Heart right ventricle (tissue), 16 donors: ENCODE results near the gene HOXA13. TPM values are rescaled to one million over a fixed set of nuclear protein-coding genes. Genes with fewer than 3 reads are reported as not detected.
A peak's percentile ranks its signal among the peaks of the same experiment; 100 is the strongest.

Experiments used
- ATAC-seq, 8 donors: fragments of 200-7000 bp; cut with Tn5 transposase; one replicate each; pipeline ENCODE4 v1.9.1; 2020; ENCODE audit warnings: mild to moderate bottlenecking in 8 of 8, moderate library complexity in 8 of 8, moderate number of reproducible peaks in 1 of 8
- DNase-seq, 2 donors: peaks; one replicate each; pipeline ENCODE4 v3.0.0-alpha.2; 2020
- H3K27ac ChIP-seq, 10 donors: fragments of 200-600 bp; sonication (generic) in 2 of 10; one replicate each; pipeline versions ENCODE4 v1.5.0 to v1.8.0; 2020 to 2022; ENCODE audit warnings: mild to moderate bottlenecking in 3 of 10
- H3K27me3 ChIP-seq, 7 donors: fragments of 200-600 bp; one replicate each; pipeline ENCODE4 v1.8.0; 2021 to 2022; ENCODE audit warnings: mild to moderate bottlenecking in 2 of 7
- H3K36me3 ChIP-seq, 9 donors: fragments of 200-600 bp; sonication (generic) in 1 of 9; one replicate each; pipeline versions ENCODE4 v1.5.0 to v1.8.0; 2020 to 2022; ENCODE audit warnings: mild to moderate bottlenecking in 2 of 9
- H3K4me1 ChIP-seq, 9 donors: fragments of 200-600 bp; sonication (generic) in 1 of 9; one replicate each; pipeline versions ENCODE4 v1.5.0 to v1.8.0; 2020 to 2022; ENCODE audit warnings: mild to moderate bottlenecking in 4 of 9
- H3K4me3 ChIP-seq, 10 donors: fragments of 200-600 bp; sonication (generic) in 2 of 10; one replicate each; pipeline versions ENCODE4 v1.5.0 to v1.8.0; 2020 to 2022; ENCODE audit warnings: mild to moderate bottlenecking in 7 of 10, moderate library complexity in 2 of 10
- H3K9me3 ChIP-seq, 11 donors: fragments of 200-600 bp in 10 of 11; sonication (generic) in 2 of 11; one replicate each; pipeline versions ENCODE4 v1.5.0 to v1.8.0; 2013 to 2022; ENCODE audit warnings: mild to moderate bottlenecking in 2 of 11, control low read depth in 1 of 11, moderate library complexity in 1 of 11
- CTCF ChIP-seq, 9 donors: fragments of 200-600 bp; sonication (generic) in 2 of 9; IDR thresholded peaks; one replicate each; pipeline versions ENCODE4 v1.5.0 to v1.8.0; 2021 to 2022; ENCODE audit warnings: antibody characterized with exemption in 9 of 9, mild to moderate bottlenecking in 5 of 9, moderate library complexity in 1 of 9
- WGBS, 2 donors: extraction: QIAGEN DNeasy Blood & Tissue Kit; methylation state at CpG; one replicate each; pipeline ENCODE4 v1.1.7; 2013; ENCODE audit warnings: inconsistent platforms in 1 of 2; 5-methylcytosine and 5-hydroxymethylcytosine counted together
- intact Hi-C, 10 donors: fragments of 100-400 bp; cut with DNase I; formaldehyde crosslinking; loops; one replicate each; pipeline versions ENCODE4 v1.11.1 to v1.14.2; 2022
- polyA plus RNA-seq, 2 donors: library from polyadenylated mRNA; stranded (reverse); fragments of 200-250 nt; gene quantifications; one replicate each; pipeline ENCODE4 v1.2.3, GENCODE V29; 2013
- total RNA-seq, 10 donors: library from RNA; stranded (reverse); fragmentation: NEBNext Ultra II Directional in 3 of 10; extraction: Animal tissue kit (Norgen Biotek cat#: 25700) in 3 of 10; gene quantifications; one replicate each; pipeline versions ENCODE4 v1.2.1 to v1.2.4, GENCODE V29; 2021 to 2023
- donor health status: Arrhythmogenic right ventricular cardiomyopathy.
- donor health status: ischemic (EF 13 %, LVEDD 7.1; RV severe dilation, severe dysfunction).
- donor health status: healthy with polysubstance abuse.
- donor health status: DM: no; HTN: yes; CAD: no.
- donor health status: DM: no; HTN: no; CAD: no.
- donor health status: ischemic (EF 25% LVEDD 6.9; RV normal size, moderate dysfunction).
- donor health status: ischemic (EF 25% LVEDD 5.7; RV mildly dilated, moderate dysfunction).
- donor health status: healthy.
- donor health status: DM: yes; HTN: yes; CAD: no.
- donor health status: Ischemic cardiomyopathy.
- donor health status: ischemic (EF 35%, LVEDD 5.7; RV mildly dilated, moderate dysfunction).
- donor health status: nonischemic (EF 11% LVEDD 7.7; RV severe dilation, severe dysfunction).
- donor health status: DM: yes; HTN: yes; CAD: no.
- donor health status: PGD.
- donor health status: ischemic (EF 29% LVEDD 5.4; RV normal size, mild dysfunction).
- donor health status: nonischemic (EF 23%, LVEDD 6.1; RV moderate dilation, normal function).

Gene HOXA13
- total and polyA plus RNA-seq, 12 donors, result not detected

GRCh38 chr7:27209933-27210440 is 10.1 kb upstream of the HOXA13 start:
- 40 to 41% methylated on average over 11 of the region's 11 CpGs for WGBS, 2 donors
- H3K27ac ChIP-seq, result no peak overlapping the region
- no peak overlapping the region for H3K4me3 ChIP-seq
- H3K36me3 ChIP-seq, result no peaks in the 10 kb centered on the region
- TF ChIP-seq CTCF (IDR thresholded peaks at IDR 0.05), result no peak
- no peak for DNase-seq
- H3K4me1 ChIP-seq, result peaks cover 3 to 33% (median 22%) of the 10 kb centered on the region in 9 donors
- ATAC-seq, result peak in 1 of 8 donors; percentile 6
- H3K9me3 ChIP-seq, result no peaks in the 10 kb centered on the region
- intact Hi-C loops, result loop anchor here in 9 of 10 donors (2.0 to 10.0 kb wide), 12 partner anchors 362 to 885 kb away; no protein-coding TSS in a partner anchor
- H3K27me3 ChIP-seq, result peaks cover 29 to 100% (median 99%) of the 10 kb centered on the region in 7 donors

- Histone ChIP-seq H3K9me3 (no peaks in the 10 kb centered on the region), H3K36me3 (no peaks in the 10 kb centered on the region), H3K27me3 (peaks cover 38 to 100% (median 99%) of the 10 kb centered on the region in 7 donors), H3K27ac (no peak overlapping the region), H3K4me1 (peaks cover 3 to 36% (median 25%) of the 10 kb centered on the region in 9 donors), H3K4me3 (no peak overlapping the region)
- DNase-seq (no peak), ATAC-seq (no peak)
- 70 to 77% methylated on average over 4 of the region's 4 CpGs for WGBS, 2 donors
- intact Hi-C loops, result loop anchor here in 7 of 10 donors (5.0 to 10.0 kb wide), 7 partner anchors 376 to 886 kb away; no protein-coding TSS in a partner anchor
- TF ChIP-seq CTCF (IDR thresholded peaks at IDR 0.05), result no peak
Measured at GRCh38 chr7:27208998-27209397, 9.1 kb upstream of the HOXA13 start.

- ATAC-seq (no peak), DNase-seq (no peak)
- TF ChIP-seq CTCF (IDR thresholded peaks at IDR 0.05), result no peak
- H3K9me3 ChIP-seq, result no peaks in the 10 kb centered on the region
- H3K36me3 ChIP-seq, result no peaks in the 10 kb centered on the region
- intact Hi-C loops, result loop anchor here in 7 of 10 donors (5.0 to 10.0 kb wide), 7 partner anchors 377 to 887 kb away; no protein-coding TSS in a partner anchor
- no peak overlapping the region for H3K27ac ChIP-seq
- peaks cover 0 to 26% (median 16%) of the 10 kb centered on the region in 9 donors for H3K4me1 ChIP-seq
- 39 to 42% methylated on average over 7 of the region's 7 CpGs for WGBS, 2 donors
- peaks cover 45 to 100% (median 99%) of the 10 kb centered on the region in 7 donors for H3K27me3 ChIP-seq
- H3K4me3 ChIP-seq, result no peak overlapping the region
Measured at GRCh38 chr7:27207348-27207985, 7.6 kb upstream of the HOXA13 start.

GRCh38 chr7:27205325-27206280 is 5.7 kb upstream of the HOXA13 start:
- Histone ChIP-seq H3K27me3 (peaks cover 48 to 100% (median 99%) of the 10 kb centered on the region in 7 donors), H3K4me1 (peaks cover 0 to 39% (median 21%) of the 10 kb centered on the region in 9 donors), H3K27ac (no peak overlapping the region), H3K4me3 (peak overlapping the region in 3 of 10 donors; percentile 10 to 33 (median 10)), H3K36me3 (no peaks in the 10 kb centered on the region), H3K9me3 (no peaks in the 10 kb centered on the region)
- DNase-seq (no peak), ATAC-seq (no peak)
- intact Hi-C loops, result loop anchor here in 7 of 10 donors (5.0 to 10.0 kb wide), 7 partner anchors 379 to 889 kb away; no protein-coding TSS in a partner anchor
- WGBS, 2 donors, result 6 to 8% methylated on average over 52 of the region's 52 CpGs
- no peak for TF ChIP-seq CTCF (IDR thresholded peaks at IDR 0.05)
